H9 (cell line): Measurements from ENCODE around the gene PTTG1IP. TPM values are rescaled to one million over a fixed set of nuclear protein-coding genes. Genes with fewer than 3 reads are reported as not detected.

Experiments
- DNase-seq: peaks from one replicate; pipeline ENCODE4 v3.0.0-alpha.2; 2017
- H2AFZ ChIP-seq: one replicate; pipeline ENCODE4 v1.6.1; 2013; ENCODE audit warnings: mild to moderate bottlenecking, low read length, control low read depth, moderate library complexity
- H2AK5ac ChIP-seq: 2 replicates; pipeline ENCODE4 v1.6.1; 2013; ENCODE audit warnings: low read length, control low read depth, mixed read lengths; ENCODE audit not compliant: insufficient read length
- H2BK120ac ChIP-seq: one replicate; pipeline ENCODE4 v1.6.1; 2013; ENCODE audit warnings: low read depth, mild to moderate bottlenecking, low read length, control low read depth, inconsistent platforms; ENCODE audit not compliant: poor library complexity, severe bottlenecking
- H2BK12ac ChIP-seq: 2 replicates; pipeline ENCODE4 v1.6.1; 2013; ENCODE audit warnings: low read length, control low read depth, mixed read lengths, low read depth; ENCODE audit not compliant: insufficient read length
- H2BK15ac ChIP-seq: 2 replicates; pipeline ENCODE4 v1.6.1; 2013; ENCODE audit warnings: low read depth, low read length, control low read depth
- H2BK20ac ChIP-seq: one replicate; pipeline ENCODE4 v1.6.1; 2013; ENCODE audit warnings: low read depth, mild to moderate bottlenecking, low read length, control low read depth, inconsistent platforms; ENCODE audit not compliant: poor library complexity, severe bottlenecking
- H2BK5ac ChIP-seq: 2 replicates; pipeline ENCODE4 v1.6.1; 2013; ENCODE audit warnings: low read length, control low read depth, mixed read lengths; ENCODE audit not compliant: insufficient read length
- H3K14ac ChIP-seq: 2 replicates; pipeline ENCODE4 v1.6.1; 2013; ENCODE audit warnings: low read length, control low read depth; ENCODE audit not compliant: insufficient read depth
- H3K18ac ChIP-seq: 2 replicates; pipeline ENCODE4 v1.6.1; 2013; ENCODE audit warnings: low read depth, mild to moderate bottlenecking, mixed read lengths, low read length, control low read depth; ENCODE audit not compliant: insufficient read length
- H3K23ac ChIP-seq: 2 replicates; pipeline ENCODE4 v1.6.1; 2013; ENCODE audit warnings: low read length, control low read depth, mixed read lengths, low read depth; ENCODE audit not compliant: insufficient read length
- H3K23me2 ChIP-seq: 2 replicates; pipeline ENCODE4 v1.6.1; 2013; ENCODE audit warnings: low read depth, mild to moderate bottlenecking, mixed read lengths, low read length, control low read depth; ENCODE audit not compliant: insufficient read length, poor library complexity, severe bottlenecking
- H3K27ac ChIP-seq: 2 replicates; pipeline ENCODE4 v1.5.1; 2013; ENCODE audit warnings: low read length, control low read depth, mixed read lengths, low read depth; ENCODE audit not compliant: insufficient read length
- H3K27me3 ChIP-seq: 2 replicates; pipeline ENCODE4 v1.6.1; 2013; ENCODE audit warnings: low read length, control low read depth, inconsistent platforms; ENCODE audit not compliant: insufficient read depth
- H3K4ac ChIP-seq: 2 replicates; pipeline ENCODE4 v1.6.1; 2013; ENCODE audit warnings: low read depth, mild to moderate bottlenecking, control low read depth, inconsistent platforms, low read length, moderate library complexity
- H3K4me1 ChIP-seq: 2 replicates; pipeline ENCODE4 v1.6.1; 2013; ENCODE audit warnings: low read length, control low read depth, inconsistent platforms; ENCODE audit not compliant: insufficient read depth
- H3K4me2 ChIP-seq: 2 replicates; pipeline ENCODE4 v1.6.1; 2013; ENCODE audit warnings: low read length, control low read depth, mixed read lengths; ENCODE audit not compliant: insufficient read length, insufficient read depth
- H3K56ac ChIP-seq: 2 replicates; pipeline ENCODE4 v1.6.1; 2013; ENCODE audit warnings: low read depth, mild to moderate bottlenecking, mixed read lengths, low read length, control low read depth; ENCODE audit not compliant: insufficient read length
- H3K79me1 ChIP-seq: 2 replicates; pipeline ENCODE4 v1.6.1; 2013; ENCODE audit warnings: low read depth, mild to moderate bottlenecking, moderate library complexity, low read length, control low read depth, inconsistent platforms; ENCODE audit not compliant: insufficient read depth, poor library complexity, severe bottlenecking
- H3K79me2 ChIP-seq: 2 replicates; pipeline ENCODE4 v1.6.1; 2013; ENCODE audit warnings: low read length, control low read depth, inconsistent platforms; ENCODE audit not compliant: insufficient read depth
- H3K9ac ChIP-seq: 2 replicates; pipeline ENCODE4 v1.6.1; 2013; ENCODE audit warnings: low read length, control low read depth, mixed read lengths; ENCODE audit not compliant: insufficient read length; ENCODE audit errors: extremely low read depth
- H3K9me3 ChIP-seq: one replicate; pipeline ENCODE4 v1.6.1; 2013; ENCODE audit warnings: low read depth, low read length, inconsistent platforms; ENCODE audit not compliant: control insufficient read depth
- H3T11ph ChIP-seq: one replicate; pipeline ENCODE4 v1.6.1; 2013; ENCODE audit warnings: mild to moderate bottlenecking, low read length, control low read depth, inconsistent platforms
- H4K20me1 ChIP-seq: one replicate; pipeline ENCODE4 v1.6.1; 2013; ENCODE audit not compliant: control insufficient read depth, insufficient read length, insufficient read depth
- H4K5ac ChIP-seq: 2 replicates; pipeline ENCODE4 v1.6.1; 2013; ENCODE audit warnings: low read depth, mild to moderate bottlenecking, mixed read lengths, low read length, control low read depth; ENCODE audit not compliant: insufficient read length
- H4K8ac ChIP-seq: replicated peaks from 2 replicates; pipeline ENCODE4 v1.6.1; 2013; ENCODE audit warnings: low read length, control low read depth, mixed read lengths, low read depth; ENCODE audit not compliant: insufficient read length
- H4K91ac ChIP-seq: 2 replicates; pipeline ENCODE4 v1.6.1; 2013; ENCODE audit warnings: low read depth, mild to moderate bottlenecking, moderate library complexity, mixed read lengths, low read length, control low read depth; ENCODE audit not compliant: insufficient read length
- H3K27ac Mint-ChIP-seq, 3 experiments: 2 replicates in 2 of 3; 3 replicates in 1 of 3; pipeline ENCODE4 v1.8.0; 2020 to 2021; ENCODE audit warnings: mixed read lengths in 3 of 3, mild to moderate bottlenecking in 1 of 3, moderate library complexity in 1 of 3
- H3K27me3 Mint-ChIP-seq: 2 replicates; pipeline ENCODE4 v1.8.0; 2021; ENCODE audit warnings: low read depth, mild to moderate bottlenecking, moderate library complexity, mixed read lengths
- H3K36me3 Mint-ChIP-seq, 3 experiments: 2 replicates in 2 of 3; 3 replicates in 1 of 3; pipeline ENCODE4 v1.8.0; 2020 to 2021; ENCODE audit warnings: low read depth in 3 of 3, mixed read lengths in 3 of 3; ENCODE audit not compliant: insufficient read depth in 1 of 3
- H3K4me1 Mint-ChIP-seq, 2 experiments: 2 replicates each; pipeline ENCODE4 v1.8.0; 2020; ENCODE audit warnings: mixed read lengths in 2 of 2
- H3K4me3 Mint-ChIP-seq, 2 experiments: 2 replicates in 1 of 2; 3 replicates in 1 of 2; pipeline ENCODE4 v1.8.0; 2020 to 2021; ENCODE audit warnings: mild to moderate bottlenecking in 2 of 2, mixed read lengths in 2 of 2, moderate library complexity in 1 of 2
- H3K9me3 Mint-ChIP-seq, 2 experiments: 2 replicates in 1 of 2; 3 replicates in 1 of 2; pipeline ENCODE4 v1.8.0; 2020; ENCODE audit warnings: mild to moderate bottlenecking in 2 of 2, mixed read lengths in 2 of 2, moderate library complexity in 1 of 2
- CTCF ChIP-seq: fragments of 200-600 bp; sonication (generic); conservative IDR thresholded peaks from 3 replicates; pipeline ENCODE4 v1.8.0; 2021; ENCODE audit warnings: antibody characterized with exemption, mild to moderate bottlenecking
- WGBS: extraction: QIAGEN DNeasy Blood & Tissue Kit; methylation state at CpG from one replicate; pipeline ENCODE4 v1.1.7; 2013; ENCODE audit warnings: missing lambda C conversion rate, low lambda C conversion rate, mixed read lengths; ENCODE audit not compliant: insufficient read length; ENCODE audit errors: extremely low coverage; 5-methylcytosine and 5-hydroxymethylcytosine counted together
- total RNA-seq: library from RNA; stranded (reverse); gene quantifications from 2 replicates; pipeline ENCODE4 v1.2.1, GENCODE V29; 2021

The PTTG1IP gene
- total RNA-seq, 1 experiment from 2014 or later, result 107 TPM

DNA sequence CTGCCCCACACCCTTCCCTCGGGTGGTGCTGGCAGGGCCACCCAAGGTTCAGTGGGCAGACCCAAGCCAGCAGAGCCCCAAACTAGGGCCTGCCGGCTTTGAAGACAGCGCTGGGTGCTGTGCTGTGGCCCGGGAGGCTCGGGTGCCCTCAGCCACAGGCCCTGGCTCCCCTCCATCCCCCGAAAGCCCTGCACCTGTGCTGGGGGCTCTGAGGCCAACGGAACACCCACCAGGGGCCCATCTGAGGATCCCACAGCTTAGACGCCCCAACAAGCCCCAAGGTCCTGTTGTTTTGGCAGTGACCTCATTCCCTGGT lies 38.6 kb upstream of the PTTG1IP start:
- no peak overlapping the region for H2BK120ac ChIP-seq

More for the DNA sequence above, 38.6 kb upstream of the PTTG1IP start:
- peaks cover 9% of the 10 kb centered on the region for H3K27me3 Mint-ChIP-seq
- H3K9me3 ChIP-seq, result no peaks in the 10 kb centered on the region
- no peak overlapping the region for H3K14ac ChIP-seq
- no peak overlapping the region for H3K4ac ChIP-seq
- H3K79me1 ChIP-seq, result no peaks in the 10 kb centered on the region
- H4K20me1 ChIP-seq, result no peaks in the 10 kb centered on the region
- H3K4me3 Mint-ChIP-seq, result no peak overlapping the region
- no peak overlapping the region for H2BK15ac ChIP-seq
- no peaks in the 10 kb centered on the region for H3K4me1 ChIP-seq
- H3K4me1 Mint-ChIP-seq, result peaks cover 0 to 8% of the 10 kb centered on the region in 2 experiments; a peak in 2 of 4 replicates
- H4K5ac ChIP-seq, result no peak overlapping the region
- H3K56ac ChIP-seq, result no peak overlapping the region
- no peak overlapping the region for H3K18ac ChIP-seq
- H3K36me3 Mint-ChIP-seq, result no peaks in the 10 kb centered on the region
- H2AK5ac ChIP-seq, result no peak overlapping the region
- H3K4me2 ChIP-seq, result no peak overlapping the region
- H2BK5ac ChIP-seq, result no peak overlapping the region
- H3K9me3 Mint-ChIP-seq, result peaks cover 0 to 4% of the 10 kb centered on the region in 2 experiments; a peak in 1 of 5 replicates
- no peak overlapping the region for H3K23ac ChIP-seq
- H4K91ac ChIP-seq, result no peak overlapping the region
- no peak for DNase-seq
- no peak overlapping the region for H4K8ac ChIP-seq
- no peak overlapping the region for H3K9ac ChIP-seq
- peaks cover 2% of the 10 kb centered on the region; the same call in 1 of the 2 replicates for H3K27me3 ChIP-seq
- H3K23me2 ChIP-seq, result no peaks in the 10 kb centered on the region
- H3K27ac Mint-ChIP-seq, result no peak overlapping the region
- TF ChIP-seq CTCF, result no peak
- H3K79me2 ChIP-seq, result no peaks in the 10 kb centered on the region
- H3K27ac ChIP-seq, result no peak overlapping the region
- WGBS, result no CpG with 5 or more reads among the region's 8 CpGs
- H3T11ph ChIP-seq, result no peak overlapping the region
- no peak overlapping the region for H2AFZ ChIP-seq
- no peak overlapping the region for H2BK12ac ChIP-seq
- no peak overlapping the region for H2BK20ac ChIP-seq
